Neural cell (in vitro differentiated cells): ENCODE data around the gene DNAJC5. TPM values are rescaled to one million over a fixed set of nuclear protein-coding genes. Genes with fewer than 3 reads are reported as not detected.

Experiments used
- H2AFZ ChIP-seq: fragments of 200-600, 300-800 bp; sonication (generic), shearing (Covaris generic); 2 replicates; pipeline ENCODE4 v1.6.0; 2014; ENCODE audit warnings: low read depth, mild to moderate bottlenecking, antibody characterized with exemption, low read length, moderate library complexity
- H3F3A ChIP-seq: fragments of 200-600 bp; shearing (Covaris generic); 2 replicates; pipeline ENCODE4 v1.6.1; 2016; ENCODE audit warnings: mild to moderate bottlenecking, moderate library complexity, mixed read lengths, antibody characterized with exemption, low read length; ENCODE audit not compliant: insufficient read depth, poor library complexity, severe bottlenecking
- H3K27ac ChIP-seq: fragments of 200-600, 300-800 bp; sonication (generic), shearing (Covaris generic); 2 replicates; pipeline ENCODE4 v1.5.1; 2014; ENCODE audit warnings: mild to moderate bottlenecking, low read length, moderate library complexity
- H3K27me3 ChIP-seq: fragments of 300-800, 200-600 bp; sonication (generic), shearing (Covaris generic); 2 replicates; pipeline ENCODE4 v1.6.0; 2014; ENCODE audit warnings: mild to moderate bottlenecking, low read depth, low read length, moderate library complexity; ENCODE audit not compliant: insufficient read depth
- H3K36me3 ChIP-seq: fragments of 300-800, 200-600 bp; sonication (generic), shearing (Covaris generic); 2 replicates; pipeline ENCODE4 v1.5.1; 2014; ENCODE audit warnings: mild to moderate bottlenecking, antibody characterized with exemption, low read length, moderate library complexity; ENCODE audit not compliant: insufficient read depth
- H3K4me2 ChIP-seq: fragments of 300-800, 200-600 bp; sonication (generic), shearing (Covaris generic); 2 replicates; pipeline ENCODE4 v1.6.0; 2014; ENCODE audit warnings: mild to moderate bottlenecking, low read length
- H3K4me3 ChIP-seq: fragments of 300-800, 200-600 bp; sonication (generic), shearing (Covaris generic); 2 replicates; pipeline ENCODE4 v1.5.1; 2014; ENCODE audit warnings: mild to moderate bottlenecking, low read length, moderate library complexity
- H3K79me2 ChIP-seq: fragments of 200-600 bp; shearing (Covaris generic); replicated peaks from 2 replicates; pipeline ENCODE4 v1.6.0; 2014; ENCODE audit warnings: mild to moderate bottlenecking, low read length, moderate library complexity; ENCODE audit not compliant: insufficient read depth
- H3K9ac ChIP-seq: fragments of 300-800, 200-600 bp; sonication (generic), shearing (Covaris generic); 2 replicates; pipeline ENCODE4 v1.6.1; 2016; ENCODE audit warnings: mild to moderate bottlenecking, low read length, mixed read lengths
- H3K9me2 ChIP-seq: fragments of 200-600 bp; shearing (Covaris generic); 2 replicates; pipeline ENCODE4 v1.6.1; 2016; ENCODE audit warnings: mild to moderate bottlenecking, low read length, mixed read lengths; ENCODE audit not compliant: insufficient read depth
- H3K9me3 ChIP-seq: fragments of 200-600, 300-800 bp; sonication (generic), shearing (Covaris generic); 2 replicates; pipeline ENCODE4 v1.6.1; 2016; ENCODE audit warnings: mild to moderate bottlenecking, mixed run types, low read length, moderate library complexity, mixed read lengths
- H4K20me1 ChIP-seq: fragments of 200-600 bp; shearing (Covaris generic); 2 replicates; pipeline ENCODE4 v1.6.1; 2016; ENCODE audit warnings: mild to moderate bottlenecking, mixed run types; ENCODE audit not compliant: insufficient read depth
- CTCF ChIP-seq: fragments of 450-650 bp; IDR thresholded peaks from 2 replicates; pipeline ENCODE4 v1.5.1; 2014; ENCODE audit warnings: antibody characterized with exemption, mild to moderate bottlenecking, moderate library complexity; ENCODE audit not compliant: poor library complexity, severe bottlenecking
- EP300 ChIP-seq: fragments of 450-650 bp; conservative IDR thresholded peaks from 2 replicates; pipeline ENCODE4 v1.6.1; 2014; ENCODE audit warnings: antibody characterized with exemption, mild to moderate bottlenecking, moderate library complexity; ENCODE audit not compliant: poor library complexity, severe bottlenecking
- EZH2 ChIP-seq: fragments of 200-600, 300-800 bp; shearing (Covaris generic), sonication (generic); IDR thresholded peaks from 2 replicates; pipeline ENCODE4 v1.6.1; 2014; ENCODE audit warnings: antibody characterized with exemption, low read length, borderline replicate concordance, mild to moderate bottlenecking; ENCODE audit not compliant: insufficient read depth, poor library complexity, severe bottlenecking
- MXI1 ChIP-seq: fragments of 450-650 bp; conservative IDR thresholded peaks from 2 replicates; pipeline ENCODE4 v1.6.1; 2014; ENCODE audit warnings: antibody characterized with exemption, mild to moderate bottlenecking; ENCODE audit not compliant: poor library complexity, severe bottlenecking
- POLR2AphosphoS5 ChIP-seq: IDR thresholded peaks from 2 replicates; pipeline ENCODE4 v1.6.1; 2012
- RAD21 ChIP-seq: fragments of 450-650 bp; conservative IDR thresholded peaks from 2 replicates; pipeline ENCODE4 v1.6.1; 2014; ENCODE audit warnings: antibody characterized with exemption, mild to moderate bottlenecking, moderate library complexity
- REST ChIP-seq: IDR thresholded peaks from 2 replicates; pipeline ENCODE4 v1.6.1; 2012; ENCODE audit warnings: borderline replicate concordance
- SMC3 ChIP-seq: fragments of 450-650 bp; conservative IDR thresholded peaks from 2 replicates; pipeline ENCODE4 v1.6.1; 2014; ENCODE audit warnings: antibody characterized with exemption, mild to moderate bottlenecking, moderate library complexity; ENCODE audit not compliant: poor library complexity
- TAF1 ChIP-seq: IDR thresholded peaks from 2 replicates; pipeline ENCODE4 v1.6.1; 2012; ENCODE audit warnings: low read depth
- polyA plus RNA-seq: library from polyadenylated mRNA; depleted of rRNA; stranded (reverse); fragments of >200 nt; gene quantifications from 2 replicates; pipeline ENCODE4 v1.2.3, GENCODE V29; 2014

The DNAJC5 gene
- polyA plus RNA-seq, 1 donor from 2014 or later: 82.8 TPM

DNA sequence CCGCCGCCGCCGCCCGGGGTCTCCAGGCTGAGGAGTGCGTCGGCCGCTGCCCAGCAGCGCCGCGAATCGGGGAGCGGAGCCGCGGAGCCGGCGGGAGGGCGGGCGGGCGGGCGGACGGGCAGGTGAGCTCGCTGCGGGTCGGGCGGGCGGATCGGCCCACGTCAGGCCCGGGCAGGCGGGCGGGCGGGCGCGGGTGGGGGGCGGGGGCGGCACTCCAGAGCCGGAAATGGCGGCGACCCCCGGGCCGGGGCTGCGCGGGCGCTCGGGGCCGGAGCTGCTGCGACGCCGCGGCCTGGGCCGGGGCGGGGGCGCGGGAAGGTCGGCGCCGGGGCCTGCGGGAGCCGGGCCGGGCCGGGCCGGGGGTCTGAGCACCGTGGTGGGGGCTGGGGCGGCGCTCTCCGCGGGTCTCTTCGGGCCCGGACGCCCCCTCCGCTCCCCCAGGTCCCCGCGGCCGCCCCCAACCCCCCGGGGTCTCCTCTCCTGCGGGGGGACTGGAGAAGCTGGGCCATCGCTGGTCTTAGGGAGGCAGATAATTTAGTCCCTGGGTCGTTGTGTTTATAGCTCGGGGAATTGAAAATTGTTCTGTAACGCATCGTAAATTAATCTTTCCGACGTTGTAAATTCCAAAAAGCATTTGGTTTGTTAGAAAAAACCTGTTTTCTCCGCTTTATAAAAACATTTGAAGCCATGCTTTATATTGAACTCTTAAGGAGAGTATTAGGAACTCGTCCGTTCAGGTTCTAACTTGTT, 451 bp downstream of the DNAJC5 start:
- Histone ChIP-seq H3K4me2 (peak overlapping the region; percentile 93), H3F3A (no peaks in the 10 kb centered on the region), H3K36me3 (no peaks in the 10 kb centered on the region), H3K9ac (peak overlapping the region; percentile 73), H2AFZ (no peak overlapping the region), H3K27ac (peak overlapping the region; percentile 39), H3K79me2 (peaks cover 41% of the 10 kb centered on the region), H3K4me3 (peak overlapping the region; percentile 70), H3K27me3 (no peaks in the 10 kb centered on the region), H4K20me1 (peaks cover 19% of the 10 kb centered on the region), H3K9me3 (no peaks in the 10 kb centered on the region), H3K9me2 (no peaks in the 10 kb centered on the region)
- peak; percentile 11 for TF ChIP-seq MXI1
- no peak for TF ChIP-seq POLR2AphosphoS5

DNA sequence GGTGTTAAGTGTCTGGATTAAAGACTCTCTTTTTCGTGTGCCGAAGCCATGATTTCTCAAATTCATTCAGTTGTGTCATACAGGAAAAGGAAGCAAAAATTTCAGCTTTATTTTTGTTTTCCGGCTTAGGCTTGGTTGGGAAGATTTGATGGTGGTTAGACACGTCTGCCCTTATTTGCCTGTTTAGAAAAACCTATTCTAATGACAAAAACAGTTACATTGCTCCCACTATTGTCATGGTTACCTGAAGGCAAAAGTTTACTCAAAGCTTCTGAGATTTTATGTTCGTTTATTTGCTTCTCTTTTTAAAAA, 982 bp downstream of the DNAJC5 start:
- no peaks in the 10 kb centered on the region for H3K27me3 ChIP-seq
- TF ChIP-seq REST (no peak), EP300 (no peak), EZH2 (no peak), POLR2AphosphoS5 (no peak), RAD21 (no peak), MXI1 (no peak), TAF1 (no peak)
- H2AFZ ChIP-seq: no peak overlapping the region
- H3K4me3 ChIP-seq: peak overlapping the region; percentile 70
- H3K9me2 ChIP-seq: no peaks in the 10 kb centered on the region
- H4K20me1 ChIP-seq: peaks cover 19% of the 10 kb centered on the region
- peak overlapping the region; percentile 93 for H3K4me2 ChIP-seq
- H3K36me3 ChIP-seq: no peaks in the 10 kb centered on the region
- peaks cover 41% of the 10 kb centered on the region for H3K79me2 ChIP-seq
- H3K9ac ChIP-seq: peak overlapping the region; percentile 73
- no peaks in the 10 kb centered on the region for H3F3A ChIP-seq
- peak overlapping the region; percentile 39 for H3K27ac ChIP-seq
- no peaks in the 10 kb centered on the region for H3K9me3 ChIP-seq

GRCh38 chr20:63896264-63897105, 1.6 kb downstream of the DNAJC5 start:
- TF ChIP-seq SMC3 (no peak), EP300 (no peak), TAF1 (no peak), CTCF (no peak), EZH2 (no peak), REST (no peak), POLR2AphosphoS5 (no peak), MXI1 (no peak), RAD21 (no peak)
- Histone ChIP-seq H3K4me2 (peak overlapping the region; percentile 93), H3K27me3 (no peaks in the 10 kb centered on the region), H3K27ac (no peak overlapping the region), H3K9me3 (no peaks in the 10 kb centered on the region), H3K4me3 (peak overlapping the region; percentile 70), H3K79me2 (peaks cover 41% of the 10 kb centered on the region), H4K20me1 (peaks cover 19% of the 10 kb centered on the region), H3K9me2 (no peaks in the 10 kb centered on the region), H3K36me3 (no peaks in the 10 kb centered on the region), H3F3A (no peaks in the 10 kb centered on the region), H2AFZ (no peak overlapping the region), H3K9ac (peak overlapping the region; percentile 73)
